Choroid plexus epithelial cell (primary cell): Measurements from ENCODE around the gene EPB41L4A.

Experiments used
- DNase-seq: peaks from one replicate; pipeline ENCODE4 v3.0.0-alpha.2; 2010; ENCODE audit warnings: low read depth
- H3K4me3 ChIP-seq: 2 replicates; pipeline ENCODE4 v1.5.1; 2011; ENCODE audit warnings: low read depth, mild to moderate bottlenecking, control low read depth, low read length, moderate library complexity
- CTCF ChIP-seq: conservative IDR thresholded peaks from 2 replicates; pipeline ENCODE4 v1.5.1; 2011; ENCODE audit warnings: low read depth, mild to moderate bottlenecking, control low read depth, inconsistent platforms, low read length, moderate library complexity

EPB41L4A gene

GRCh38 chr5:112290691-112291090, 128.4 kb downstream of the EPB41L4A start:
- TF ChIP-seq CTCF = no peak
- no peak for DNase-seq
- no peak overlapping the region for H3K4me3 ChIP-seq

- H3K4me3 ChIP-seq = no peak overlapping the region
- TF ChIP-seq CTCF = no peak
- no peak for DNase-seq
These were observed 129.6 kb downstream of the EPB41L4A start for GRCh38 chr5:112289465-112289864.

- DNase-seq = no peak
- no peak overlapping the region for H3K4me3 ChIP-seq
- no peak for TF ChIP-seq CTCF
These were observed 134.8 kb downstream of the EPB41L4A start for GRCh38 chr5:112283943-112284929.

- TF ChIP-seq CTCF = no peak
- no peak for DNase-seq
These were observed 136.0 kb downstream of the EPB41L4A start for GRCh38 chr5:112283034-112283582.

GRCh38 chr5:112279082-112279481, 140.0 kb downstream of the EPB41L4A start:
- no peak overlapping the region for H3K4me3 ChIP-seq
- no peak for DNase-seq
- TF ChIP-seq CTCF = no peak

More at GRCh38 chr5:112283034-112283582, 136.0 kb downstream of the EPB41L4A start:
- no peak overlapping the region for H3K4me3 ChIP-seq

GRCh38 chr5:112276991-112277390, 142.1 kb downstream of the EPB41L4A start:
- H3K4me3 ChIP-seq = no peak overlapping the region
- no peak for DNase-seq
- no peak for TF ChIP-seq CTCF
